ENCODE measurements around the gene COA6.

Gene COA6

GRCh38 chr1:234413990-234414389, 40.7 kb downstream of the COA6 start:
- DNase-seq: no peak

DNA sequence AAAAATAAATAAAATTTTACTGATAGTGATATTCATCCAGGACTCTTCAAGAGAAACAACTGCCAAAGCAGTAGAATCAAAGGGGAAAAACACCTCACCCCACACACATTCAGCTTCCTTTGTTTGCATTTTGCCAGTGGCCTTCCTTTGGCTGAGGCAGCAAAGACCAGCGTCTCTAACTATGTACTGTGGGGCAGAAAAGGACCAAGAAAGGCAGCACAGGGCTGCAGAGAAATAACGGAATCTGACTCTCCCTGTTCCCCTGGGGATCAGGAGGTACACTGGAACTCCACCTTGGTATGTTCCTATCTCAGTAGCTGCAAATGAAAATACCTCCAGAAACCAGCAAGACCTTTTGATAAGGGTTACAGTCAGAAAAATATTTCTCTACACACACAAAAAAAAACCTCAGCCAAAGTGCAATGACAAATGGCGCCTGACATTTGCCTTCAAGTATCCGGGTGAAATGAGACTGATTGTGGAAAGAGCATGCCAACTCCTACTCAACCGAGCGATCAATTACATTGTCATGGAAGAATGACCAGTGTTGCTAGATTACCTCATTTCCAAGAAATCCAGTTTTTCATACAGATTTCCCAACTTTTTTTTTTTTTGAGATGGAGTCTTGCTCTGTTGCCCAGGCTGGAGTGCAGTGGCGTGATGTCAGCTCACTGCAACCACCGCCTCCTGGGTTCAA, 54.8 kb downstream of the COA6 start:
- no peak for DNase-seq

DNA sequence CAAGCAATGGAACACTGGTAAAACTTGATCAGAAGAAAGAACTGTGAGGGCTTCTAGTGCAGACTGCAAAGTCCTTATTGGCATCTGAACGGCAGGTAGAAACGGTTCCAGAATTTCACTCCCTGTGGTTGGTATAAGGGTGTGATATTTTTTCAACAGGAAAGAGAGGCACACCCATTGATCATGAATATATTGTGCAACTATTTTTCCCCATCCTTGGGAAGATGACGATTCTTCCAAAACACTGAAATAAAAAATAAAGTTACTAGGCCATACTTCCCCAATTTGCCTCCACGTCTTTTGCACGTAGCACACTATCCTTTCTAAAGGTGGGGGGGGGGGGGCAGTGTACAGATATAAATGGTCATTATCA, 56.2 kb downstream of the COA6 start:
- DNase-seq: no peak

- DNase-seq: no peak
These were observed 57.4 kb downstream of the COA6 start for GRCh38 chr1:234430691-234431090.

- DNase-seq: no peak
These were observed 58.0 kb downstream of the COA6 start for GRCh38 chr1:234431255-234431654.

DNA sequence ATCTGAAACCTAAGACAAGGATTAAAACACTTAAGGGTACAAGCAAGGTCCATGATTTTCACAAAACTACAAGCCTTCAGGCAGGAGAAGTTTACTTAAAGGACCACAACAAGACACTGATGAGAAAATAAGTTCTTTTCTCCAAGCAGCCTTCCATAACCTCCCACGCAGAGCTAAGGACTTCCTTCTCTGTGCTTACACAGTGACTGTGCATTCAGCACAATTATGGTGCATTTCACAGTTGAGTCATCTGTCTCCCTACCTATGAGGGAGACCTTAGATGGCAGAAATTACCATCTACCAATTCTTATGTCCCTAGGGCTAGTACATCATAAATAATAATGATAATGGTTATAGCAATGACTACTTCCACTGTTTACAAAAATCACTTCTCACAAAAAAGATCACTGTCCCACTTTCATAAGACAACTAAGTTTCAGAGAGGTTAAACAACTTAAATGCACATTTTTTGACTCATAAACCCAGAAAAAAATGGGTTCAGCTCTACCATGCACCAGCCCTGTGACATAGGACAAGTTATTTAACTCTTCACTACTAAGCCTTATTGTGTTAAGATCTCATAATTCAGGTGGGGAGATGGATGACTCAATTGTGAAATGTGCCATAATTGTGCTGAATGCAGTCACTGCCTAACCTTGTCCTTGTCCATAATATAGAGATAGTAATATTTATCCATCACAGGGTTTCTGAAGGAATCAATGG, 60.5 kb downstream of the COA6 start:
- DNase-seq: no peak
